ENCODE data around the gene SGCD.

GRCh38 chr5:156681265-156681664 lies 354.3 kb downstream of the SGCD start:
- no peak for TF ChIP-seq CTCF (IDR thresholded peaks at IDR 0.05; ENCODE audit: low read depth, low read length)
- TF ChIP-seq EZH2phosphoT487 (IDR thresholded peaks at IDR 0.05; ENCODE audit: low read depth), result no peak
